ENCODE data around the gene VPS29. TPM values are rescaled to one million over a fixed set of nuclear protein-coding genes. Genes with fewer than 3 reads are reported as not detected.
"Not testable (repeated sequence)": the region's sequence is repeated elsewhere in the genome, so short reads cannot be mapped to it uniquely, and the experiment has no call there.

The VPS29 gene
- total RNA-seq, 3 donors from 2014 or later = 70.7 to 78.4 (median 76.1) TPM

- H3K27me3 Mint-ChIP-seq (ENCODE audit: low read depth) = no peaks in the 10 kb centered on the region
- no peak for DNase-seq
- H3K4me3 Mint-ChIP-seq = no peak overlapping the region
- peaks cover 42% of the 10 kb centered on the region for H3K36me3 Mint-ChIP-seq (ENCODE audit: insufficient read depth)
- H3K9me3 Mint-ChIP-seq = no peaks in the 10 kb centered on the region
- ATAC-seq = no peak
- H3K4me1 Mint-ChIP-seq (ENCODE audit: low read depth) = peaks cover 17% of the 10 kb centered on the region
These were observed 35.1 kb upstream of the VPS29 start for GRCh38 chr12:110536834-110537604.

GRCh38 chr12:110534811-110535210 is 32.9 kb upstream of the VPS29 start:
- H3K4me1 Mint-ChIP-seq (ENCODE audit: low read depth) = peaks cover 28% of the 10 kb centered on the region
- no peak for ATAC-seq
- DNase-seq = no peak
- H3K9me3 Mint-ChIP-seq = no peaks in the 10 kb centered on the region
- H3K36me3 Mint-ChIP-seq (ENCODE audit: insufficient read depth) = peaks cover 51% of the 10 kb centered on the region
- H3K27me3 Mint-ChIP-seq (ENCODE audit: low read depth) = no peaks in the 10 kb centered on the region
- H3K4me3 Mint-ChIP-seq = no peak overlapping the region

GRCh38 chr12:110533607-110534006 is 31.7 kb upstream of the VPS29 start:
- peaks cover 45% of the 10 kb centered on the region for H3K36me3 Mint-ChIP-seq (ENCODE audit: insufficient read depth)
- DNase-seq = no peak
- ATAC-seq = no peak

GRCh38 chr12:110532644-110533043 is 30.7 kb upstream of the VPS29 start:
- peaks cover 44% of the 10 kb centered on the region for H3K36me3 Mint-ChIP-seq (ENCODE audit: insufficient read depth)
- no peaks in the 10 kb centered on the region for H3K27me3 Mint-ChIP-seq (ENCODE audit: low read depth)
- no peak for ATAC-seq
- DNase-seq = no peak
- H3K4me3 Mint-ChIP-seq = no peak overlapping the region
- H3K4me1 Mint-ChIP-seq (ENCODE audit: low read depth) = peaks cover 31% of the 10 kb centered on the region
- no peaks in the 10 kb centered on the region for H3K9me3 Mint-ChIP-seq

More at GRCh38 chr12:110533607-110534006, 31.7 kb upstream of the VPS29 start:
- Mint-ChIP-seq H3K27me3 (ENCODE audit: low read depth) (no peaks in the 10 kb centered on the region), H3K9me3 (no peaks in the 10 kb centered on the region), H3K4me1 (ENCODE audit: low read depth) (peaks cover 31% of the 10 kb centered on the region), H3K4me3 (no peak overlapping the region)

- peaks cover 39% of the 10 kb centered on the region for H3K36me3 Mint-ChIP-seq (ENCODE audit: insufficient read depth)
- H3K27me3 Mint-ChIP-seq (ENCODE audit: low read depth) = no peaks in the 10 kb centered on the region
- H3K4me3 Mint-ChIP-seq = no peak overlapping the region
- ATAC-seq = peak; percentile 85 to 90
- H3K9me3 Mint-ChIP-seq = no peaks in the 10 kb centered on the region
- H3K4me1 Mint-ChIP-seq (ENCODE audit: low read depth) = peaks cover 31% of the 10 kb centered on the region
- no peak for DNase-seq
These were observed 29.9 kb upstream of the VPS29 start for GRCh38 chr12:110531741-110532333.

GRCh38 chr12:110530511-110530910 is 28.6 kb upstream of the VPS29 start:
- Mint-ChIP-seq H3K9me3 (no peaks in the 10 kb centered on the region), H3K36me3 (ENCODE audit: insufficient read depth) (peaks cover 30% of the 10 kb centered on the region), H3K27me3 (ENCODE audit: low read depth) (no peaks in the 10 kb centered on the region), H3K4me1 (ENCODE audit: low read depth) (peaks cover 28% of the 10 kb centered on the region), H3K4me3 (no peak overlapping the region)
- DNase-seq = no peak
- ATAC-seq = no peak

GRCh38 chr12:110528277-110528839 is 26.4 kb upstream of the VPS29 start:
- DNase-seq (no peak), ATAC-seq (no peak)
- H3K36me3 Mint-ChIP-seq (ENCODE audit: insufficient read depth) = peaks cover 22% of the 10 kb centered on the region
- H3K9me3 Mint-ChIP-seq = no peaks in the 10 kb centered on the region
- peaks cover 21% of the 10 kb centered on the region for H3K4me1 Mint-ChIP-seq (ENCODE audit: low read depth)
- no peak overlapping the region for H3K4me3 Mint-ChIP-seq
- no peaks in the 10 kb centered on the region for H3K27me3 Mint-ChIP-seq (ENCODE audit: low read depth)

GRCh38 chr12:110520876-110521712 is 19.2 kb upstream of the VPS29 start:
- not testable (repeated sequence) for H3K9me3 Mint-ChIP-seq; H3K4me1 Mint-ChIP-seq (ENCODE audit: low read depth); H3K4me3 Mint-ChIP-seq; H3K36me3 Mint-ChIP-seq (ENCODE audit: insufficient read depth); H3K27me3 Mint-ChIP-seq (ENCODE audit: low read depth); DNase-seq
- ATAC-seq = peak; percentile 88 to 90

GRCh38 chr12:110518014-110518413 is 16.1 kb upstream of the VPS29 start:
- not testable (repeated sequence) for DNase-seq; ATAC-seq; H3K4me1 Mint-ChIP-seq (ENCODE audit: low read depth); H3K36me3 Mint-ChIP-seq (ENCODE audit: insufficient read depth); H3K27me3 Mint-ChIP-seq (ENCODE audit: low read depth); H3K4me3 Mint-ChIP-seq; H3K9me3 Mint-ChIP-seq

GRCh38 chr12:110516995-110517394 is 15.1 kb upstream of the VPS29 start:
- H3K4me1 Mint-ChIP-seq (ENCODE audit: low read depth) = peaks cover 6% of the 10 kb centered on the region
- H3K9me3 Mint-ChIP-seq = no peaks in the 10 kb centered on the region
- ATAC-seq (no peak), DNase-seq (no peak)
- H3K27me3 Mint-ChIP-seq (ENCODE audit: low read depth) = no peaks in the 10 kb centered on the region
- no peaks in the 10 kb centered on the region for H3K36me3 Mint-ChIP-seq (ENCODE audit: insufficient read depth)
- H3K4me3 Mint-ChIP-seq = no peak overlapping the region

GRCh38 chr12:110514363-110514762 is 12.5 kb upstream of the VPS29 start:
- H3K27me3 Mint-ChIP-seq (ENCODE audit: low read depth) = no peaks in the 10 kb centered on the region
- DNase-seq (no peak), ATAC-seq (no peak)
- no peaks in the 10 kb centered on the region for H3K9me3 Mint-ChIP-seq
- no peak overlapping the region for H3K4me3 Mint-ChIP-seq
- H3K4me1 Mint-ChIP-seq (ENCODE audit: low read depth) = no peaks in the 10 kb centered on the region
- no peaks in the 10 kb centered on the region for H3K36me3 Mint-ChIP-seq (ENCODE audit: insufficient read depth)

- ATAC-seq = no peak
- no peaks in the 10 kb centered on the region for H3K36me3 Mint-ChIP-seq (ENCODE audit: insufficient read depth)
- no peak overlapping the region for H3K4me3 Mint-ChIP-seq
These were observed 11.9 kb upstream of the VPS29 start for GRCh38 chr12:110513842-110514241.

GRCh38 chr12:110508071-110508586 is 6.2 kb upstream of the VPS29 start:
- no peak for ATAC-seq
- no peak overlapping the region for H3K4me3 Mint-ChIP-seq
- H3K9me3 Mint-ChIP-seq = no peaks in the 10 kb centered on the region
- no peaks in the 10 kb centered on the region for H3K4me1 Mint-ChIP-seq (ENCODE audit: low read depth)
- DNase-seq = no peak
- H3K36me3 Mint-ChIP-seq (ENCODE audit: insufficient read depth) = no peaks in the 10 kb centered on the region
- no peaks in the 10 kb centered on the region for H3K27me3 Mint-ChIP-seq (ENCODE audit: low read depth)

More at GRCh38 chr12:110513842-110514241, 11.9 kb upstream of the VPS29 start:
- Mint-ChIP-seq H3K9me3 (no peaks in the 10 kb centered on the region), H3K4me1 (ENCODE audit: low read depth) (no peaks in the 10 kb centered on the region), H3K27me3 (ENCODE audit: low read depth) (no peaks in the 10 kb centered on the region)
- DNase-seq = no peak

- DNase-seq (no peak), ATAC-seq (no peak)
- Mint-ChIP-seq H3K27me3 (ENCODE audit: low read depth) (no peaks in the 10 kb centered on the region), H3K4me3 (no peak overlapping the region), H3K4me1 (ENCODE audit: low read depth) (peaks cover 14% of the 10 kb centered on the region), H3K9me3 (peaks cover 5% of the 10 kb centered on the region), H3K36me3 (ENCODE audit: insufficient read depth) (peaks cover 4% of the 10 kb centered on the region)
These were observed 3.4 kb upstream of the VPS29 start for GRCh38 chr12:110505332-110505731.

All from activated T-cell treated with anti-CD3 and anti-CD28 coated beads, Interleukin-2, amount 50 U/mL, for 4 hours (primary cell).